Muscle layer of duodenum (tissue), 2 donors: ENCODE measurements around the gene GLDN.

ENCODE experiments used
- H3K27ac ChIP-seq: one replicate; pipeline ENCODE4 v1.7.0; 2013; ENCODE audit warnings: mild to moderate bottlenecking, low read length
- H3K27me3 ChIP-seq: one replicate; pipeline ENCODE4 v1.7.0; 2013; ENCODE audit warnings: low read depth, mild to moderate bottlenecking, control low read depth, low read length
- H3K36me3 ChIP-seq, 2 donors: one replicate each; pipeline ENCODE4 v1.7.0; 2013; ENCODE audit warnings: low read length in 2 of 2, control low read depth in 1 of 2, mild to moderate bottlenecking in 1 of 2; ENCODE audit not compliant: insufficient read depth in 2 of 2, control insufficient read depth in 1 of 2
- H3K4me1 ChIP-seq, 2 donors: one replicate each; pipeline ENCODE4 v1.7.0; 2013; ENCODE audit warnings: low read length in 2 of 2, mild to moderate bottlenecking in 2 of 2, control low read depth in 1 of 2, moderate library complexity in 1 of 2; ENCODE audit not compliant: insufficient read depth in 2 of 2, control insufficient read depth in 1 of 2
- H3K4me3 ChIP-seq, 2 donors: one replicate each; pipeline ENCODE4 v1.7.0; 2013; ENCODE audit warnings: low read length in 2 of 2, low read depth in 1 of 2, mild to moderate bottlenecking in 1 of 2
- H3K9me3 ChIP-seq, 2 donors: one replicate each; pipeline ENCODE4 v1.7.0; 2013; ENCODE audit warnings: low read length in 2 of 2, control low read depth in 1 of 2, mild to moderate bottlenecking in 1 of 2; ENCODE audit not compliant: control insufficient read depth in 1 of 2
- donor health status: healthy.

Gene GLDN

DNA sequence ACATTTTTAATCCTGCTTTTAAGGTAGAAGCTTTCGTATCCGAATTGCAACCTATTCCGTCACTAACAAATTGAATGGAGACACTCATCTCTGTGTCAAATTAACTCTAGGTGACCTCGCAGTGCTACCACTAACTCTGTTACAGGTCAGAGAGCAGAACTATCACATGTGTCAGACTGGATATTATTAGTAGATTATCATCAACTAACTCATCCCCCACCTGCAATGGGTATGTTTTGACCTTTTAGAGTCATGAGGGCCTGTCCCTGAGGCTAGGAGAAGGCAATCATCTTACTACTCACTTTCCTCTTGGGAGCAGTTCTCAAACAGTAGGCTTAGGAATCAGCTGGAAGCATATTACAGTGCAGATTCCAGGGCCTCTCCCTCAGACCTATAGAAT lies 2.0 kb downstream of the GLDN start:
- H3K27ac ChIP-seq = no peak overlapping the region
- H3K4me3 ChIP-seq = no peak overlapping the region
- H3K36me3 ChIP-seq = no peaks in the 10 kb centered on the region
- H3K27me3 ChIP-seq = no peaks in the 10 kb centered on the region
- H3K4me1 ChIP-seq = no peaks in the 10 kb centered on the region
- no peaks in the 10 kb centered on the region for H3K9me3 ChIP-seq

DNA sequence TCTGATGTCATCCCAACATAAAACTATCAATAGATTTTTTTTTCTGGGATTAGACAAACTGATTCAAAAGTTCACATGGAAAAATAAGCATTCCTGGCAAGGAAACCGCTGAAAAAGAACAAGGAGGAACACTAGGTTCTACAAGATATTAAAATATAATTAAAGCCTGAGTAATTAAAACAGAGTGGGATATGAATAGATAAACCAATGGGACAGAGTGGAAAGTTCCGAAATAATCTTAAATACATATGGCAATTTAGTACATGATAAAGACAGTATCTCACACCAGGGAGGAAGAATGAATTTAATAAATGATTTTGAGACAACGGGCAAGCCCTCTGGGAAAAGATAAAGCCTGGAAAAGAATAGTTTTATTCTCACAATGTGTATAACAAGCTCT lies 4.7 kb downstream of the GLDN start:
- Histone ChIP-seq H3K27me3 (no peaks in the 10 kb centered on the region), H3K4me1 (peaks cover 6 to 17% of the 10 kb centered on the region in 2 donors), H3K27ac (no peak overlapping the region), H3K4me3 (no peak overlapping the region), H3K36me3 (peaks cover 0 to 3% of the 10 kb centered on the region in 2 donors), H3K9me3 (no peaks in the 10 kb centered on the region)

DNA sequence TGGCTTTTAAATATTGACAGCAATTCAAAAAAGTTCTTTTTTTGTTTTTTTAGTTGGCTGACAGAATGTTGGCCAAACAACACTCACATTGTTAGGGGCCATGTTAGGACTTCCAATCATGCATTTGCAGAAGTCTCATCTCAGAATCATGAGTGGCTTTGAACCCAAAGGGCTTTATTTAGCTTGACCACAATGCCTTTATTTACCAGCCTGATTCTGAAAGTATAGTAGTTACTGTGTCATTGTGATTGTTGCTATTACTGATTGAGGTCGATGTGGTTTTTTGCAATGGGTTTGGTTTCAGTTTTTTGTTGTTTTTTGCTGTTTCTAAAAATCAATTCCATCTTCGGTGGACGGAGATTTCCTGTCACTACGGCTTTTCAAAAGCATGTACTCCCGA lies 7.2 kb downstream of the GLDN start:
- H3K4me3 ChIP-seq = no peak overlapping the region
- no peak overlapping the region for H3K27ac ChIP-seq
- H3K36me3 ChIP-seq = peaks cover 0 to 3% of the 10 kb centered on the region in 2 donors
- no peaks in the 10 kb centered on the region for H3K9me3 ChIP-seq
- no peaks in the 10 kb centered on the region for H3K27me3 ChIP-seq
- peaks cover 6 to 17% of the 10 kb centered on the region in 2 donors for H3K4me1 ChIP-seq

DNA sequence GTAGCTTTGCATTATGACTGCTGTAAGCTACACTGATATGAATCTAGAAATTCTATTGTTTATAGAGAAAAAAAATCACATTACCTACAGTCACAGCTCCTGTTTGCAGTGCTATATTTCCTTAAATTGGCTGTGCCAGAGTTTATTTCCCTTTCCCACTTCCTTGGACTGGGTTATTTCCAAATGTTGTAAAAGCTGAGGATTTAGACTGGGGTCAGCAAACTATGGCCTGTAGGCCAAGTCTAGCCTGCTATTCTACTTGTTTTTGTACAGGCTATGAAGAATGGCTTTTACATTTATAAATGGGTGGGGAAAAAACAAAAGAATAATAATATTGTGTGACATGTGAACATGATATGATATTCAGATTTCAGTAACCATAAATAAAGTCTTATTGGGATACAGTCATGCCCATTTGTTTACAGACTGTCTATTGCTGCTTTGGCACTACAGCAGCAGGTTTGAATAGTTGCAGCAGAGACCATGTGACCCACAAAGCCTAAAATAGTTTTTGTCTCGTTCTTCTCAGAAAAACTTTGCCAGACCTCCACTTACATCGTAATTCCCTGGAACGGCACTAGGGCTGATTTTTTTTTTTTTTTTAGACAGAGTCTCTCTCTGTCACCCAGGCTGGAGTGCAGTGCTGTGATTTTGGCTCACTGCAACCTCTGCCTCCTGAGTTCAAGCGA lies 7.8 kb downstream of the GLDN start:
- Histone ChIP-seq H3K36me3 (peaks cover 0 to 3% of the 10 kb centered on the region in 2 donors), H3K9me3 (no peaks in the 10 kb centered on the region), H3K27ac (no peak overlapping the region), H3K4me1 (peaks cover 6 to 17% of the 10 kb centered on the region in 2 donors), H3K27me3 (no peaks in the 10 kb centered on the region), H3K4me3 (no peak overlapping the region)

DNA sequence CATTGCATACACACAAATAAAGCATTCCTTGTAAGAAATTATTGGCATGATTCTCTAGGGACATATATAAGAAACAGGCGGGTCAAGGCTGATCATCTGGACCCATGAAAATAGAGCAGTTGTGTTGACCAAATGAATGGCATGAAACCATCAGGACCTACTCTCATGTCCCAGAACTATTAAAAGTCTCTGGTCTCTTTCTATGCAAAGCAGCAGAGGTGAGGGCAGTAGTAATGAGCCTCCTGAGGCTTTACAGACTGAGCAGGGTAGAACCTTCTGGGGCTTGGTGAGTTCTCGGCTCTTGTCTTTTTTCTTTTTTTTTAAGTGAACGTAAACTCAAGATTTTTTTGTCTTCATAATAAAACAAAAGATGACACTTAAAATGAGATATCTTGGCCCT lies 9.3 kb downstream of the GLDN start:
- Histone ChIP-seq H3K27me3 (no peaks in the 10 kb centered on the region), H3K9me3 (no peaks in the 10 kb centered on the region), H3K4me3 (no peak overlapping the region), H3K36me3 (peaks cover 0 to 3% of the 10 kb centered on the region in 2 donors), H3K4me1 (peaks cover 6 to 17% of the 10 kb centered on the region in 2 donors), H3K27ac (no peak overlapping the region)

DNA sequence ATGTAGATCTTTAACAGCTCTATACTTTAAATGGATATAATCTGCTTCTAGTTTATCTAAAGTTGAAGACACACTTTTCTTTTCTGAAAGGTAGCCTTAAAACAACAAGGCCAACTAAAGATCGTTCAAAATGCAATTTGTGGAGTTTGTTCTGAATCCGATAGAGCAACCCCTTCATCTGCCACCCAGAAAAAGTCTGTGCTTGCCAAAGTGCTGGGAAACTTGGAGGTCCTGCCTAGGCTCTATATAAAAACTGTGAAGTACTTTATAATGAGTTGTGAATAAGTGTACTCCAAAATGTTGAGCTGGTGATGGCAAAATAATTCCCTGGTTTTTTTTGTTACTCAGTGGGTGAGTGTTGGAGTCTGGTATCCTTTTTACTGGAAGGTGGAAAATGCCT lies 12.5 kb downstream of the GLDN start:
- Histone ChIP-seq H3K27ac (no peak overlapping the region), H3K9me3 (no peaks in the 10 kb centered on the region), H3K27me3 (no peaks in the 10 kb centered on the region), H3K4me3 (no peak overlapping the region), H3K4me1 (peaks cover 4 to 13% of the 10 kb centered on the region in 2 donors), H3K36me3 (peaks cover 0 to 2% of the 10 kb centered on the region in 2 donors)

DNA sequence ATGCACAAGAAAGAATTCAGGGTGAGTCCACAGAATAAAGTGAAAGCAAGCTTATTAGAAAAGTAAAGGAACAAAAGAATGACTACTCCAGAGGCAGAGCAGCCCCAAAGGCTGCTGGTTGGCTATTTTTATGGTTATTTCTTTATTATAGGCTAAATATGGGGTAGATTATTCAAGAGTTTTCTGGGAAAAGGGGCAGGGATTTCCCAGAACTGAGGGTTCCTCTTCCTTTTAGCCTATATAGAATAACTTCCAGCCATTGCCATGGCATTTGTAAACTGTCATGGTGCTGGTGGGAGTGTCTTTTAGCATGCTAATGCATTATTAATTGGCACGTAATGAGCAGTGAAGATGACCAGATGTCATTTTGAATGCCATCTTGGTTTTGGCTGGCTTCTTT lies 13.6 kb downstream of the GLDN start:
- H3K9me3 ChIP-seq = no peaks in the 10 kb centered on the region
- H3K4me3 ChIP-seq = no peak overlapping the region
- H3K4me1 ChIP-seq = peaks cover 0 to 4% of the 10 kb centered on the region in 2 donors
- H3K27ac ChIP-seq = no peak overlapping the region
- H3K27me3 ChIP-seq = no peaks in the 10 kb centered on the region
- no peaks in the 10 kb centered on the region for H3K36me3 ChIP-seq

DNA sequence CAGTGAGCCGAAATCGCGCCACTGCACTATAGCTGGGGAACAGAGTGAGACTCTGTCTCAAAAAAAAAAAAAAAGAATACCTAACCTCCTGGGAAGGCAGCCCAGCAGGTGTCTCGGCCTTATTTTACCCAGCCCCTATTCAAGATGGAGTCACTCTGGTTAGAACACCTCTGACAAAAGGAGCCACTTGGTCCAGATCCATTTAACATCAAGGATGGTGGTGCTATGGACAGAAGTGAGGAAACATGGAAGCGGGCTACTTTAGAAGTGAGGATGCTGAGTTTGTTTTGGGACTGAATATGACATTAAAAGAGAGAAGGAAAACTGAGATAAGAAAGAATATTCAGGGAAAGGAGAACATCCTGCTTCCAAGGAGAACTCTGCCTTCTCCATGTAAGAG lies 14.7 kb downstream of the GLDN start:
- H3K4me3 ChIP-seq = no peak overlapping the region
- no peaks in the 10 kb centered on the region for H3K9me3 ChIP-seq
- H3K4me1 ChIP-seq = no peaks in the 10 kb centered on the region
- no peaks in the 10 kb centered on the region for H3K27me3 ChIP-seq
- no peak overlapping the region for H3K27ac ChIP-seq
- H3K36me3 ChIP-seq = no peaks in the 10 kb centered on the region

DNA sequence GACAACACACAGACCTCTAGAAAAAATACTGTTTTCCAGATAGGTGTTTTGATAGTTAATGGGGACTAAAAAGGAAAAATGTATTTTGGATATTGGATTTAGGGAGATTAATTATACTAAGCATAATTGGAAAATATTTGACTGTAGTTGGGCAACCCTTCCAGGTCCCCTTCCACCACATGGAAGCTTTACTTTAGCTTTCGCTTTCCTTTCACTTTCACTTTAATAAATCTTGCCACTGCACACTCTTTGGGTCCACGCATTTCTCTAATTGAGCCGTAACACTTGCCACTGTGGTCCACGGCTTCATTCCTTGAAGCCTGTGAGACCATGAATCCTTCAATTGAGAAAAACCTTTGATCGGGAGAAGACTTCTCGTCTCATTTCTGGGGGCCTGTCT lies 15.5 kb downstream of the GLDN start:
- H3K27ac ChIP-seq = no peak overlapping the region

DNA sequence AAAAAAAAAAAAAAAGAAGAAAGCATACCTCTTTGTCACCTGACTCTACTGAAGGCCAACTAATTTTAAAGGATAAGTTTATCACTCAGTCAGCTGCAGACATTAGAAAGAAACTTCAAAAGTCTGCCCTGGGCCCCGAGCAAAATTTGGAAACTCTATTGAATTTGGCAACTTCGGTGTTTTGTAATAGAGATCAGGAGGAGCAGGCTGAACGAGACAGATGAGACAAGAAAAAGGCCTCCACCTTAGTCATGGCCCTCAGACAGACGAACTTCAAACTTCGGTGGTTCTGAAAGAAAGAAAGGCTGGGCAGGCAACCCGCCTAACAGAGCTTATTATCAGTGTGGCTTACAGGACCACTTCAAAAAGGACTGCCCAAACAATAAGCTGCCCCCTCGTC lies 18.5 kb downstream of the GLDN start:
- H3K27ac ChIP-seq = no peak overlapping the region
- H3K36me3 ChIP-seq = no peaks in the 10 kb centered on the region
- H3K4me1 ChIP-seq = no peaks in the 10 kb centered on the region

More for the DNA sequence above, 15.5 kb downstream of the GLDN start:
- no peaks in the 10 kb centered on the region for H3K4me1 ChIP-seq
- no peaks in the 10 kb centered on the region for H3K9me3 ChIP-seq
- no peaks in the 10 kb centered on the region for H3K36me3 ChIP-seq
- no peak overlapping the region for H3K4me3 ChIP-seq
- H3K27me3 ChIP-seq = no peaks in the 10 kb centered on the region

DNA sequence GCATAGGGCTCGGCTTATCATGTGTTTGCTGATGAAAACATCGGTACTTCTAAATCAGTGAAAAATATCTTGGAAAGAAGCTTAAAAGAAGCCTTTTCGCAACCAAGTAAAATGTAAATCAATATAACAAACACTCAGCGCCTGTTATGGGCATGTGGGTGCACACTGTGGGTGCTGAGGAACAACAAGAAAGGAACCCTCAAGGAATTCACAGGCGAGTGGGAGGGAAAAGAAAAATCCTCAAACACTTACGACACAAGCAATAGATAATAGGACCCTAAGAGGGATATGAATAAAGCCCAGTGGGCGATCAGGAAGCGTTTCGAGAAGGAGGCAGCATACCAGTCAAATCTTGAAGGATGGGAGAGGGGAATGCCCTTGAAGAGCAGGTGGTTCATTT lies 21.9 kb downstream of the GLDN start:
- H3K36me3 ChIP-seq = no peaks in the 10 kb centered on the region
- peaks cover 0 to 8% of the 10 kb centered on the region in 2 donors for H3K4me1 ChIP-seq
- no peaks in the 10 kb centered on the region for H3K27me3 ChIP-seq
- no peaks in the 10 kb centered on the region for H3K9me3 ChIP-seq
- no peak overlapping the region for H3K4me3 ChIP-seq
- no peak overlapping the region for H3K27ac ChIP-seq

More for the DNA sequence above, 18.5 kb downstream of the GLDN start:
- no peak overlapping the region for H3K4me3 ChIP-seq
- no peaks in the 10 kb centered on the region for H3K9me3 ChIP-seq
- no peaks in the 10 kb centered on the region for H3K27me3 ChIP-seq

DNA sequence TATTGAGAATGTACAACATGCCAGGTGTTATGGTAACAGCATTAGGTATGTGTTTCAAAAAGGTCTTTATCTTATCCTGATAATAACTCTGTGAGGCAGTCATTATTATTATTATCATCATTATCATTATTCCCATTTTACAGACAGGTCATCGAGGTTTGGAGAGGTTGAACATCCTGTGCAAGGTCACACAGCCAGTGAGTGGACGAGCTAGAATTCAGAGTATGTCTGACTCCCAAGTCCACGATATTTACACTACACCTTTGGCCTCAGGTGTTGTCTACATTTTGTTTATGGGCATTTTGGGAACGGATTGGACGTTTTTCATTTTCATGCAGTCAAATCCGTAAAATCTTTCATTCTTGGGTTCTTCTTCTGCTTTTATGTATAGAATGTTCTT lies 24.0 kb downstream of the GLDN start:
- H3K36me3 ChIP-seq = no peaks in the 10 kb centered on the region
- H3K4me3 ChIP-seq = no peak overlapping the region
- no peaks in the 10 kb centered on the region for H3K9me3 ChIP-seq
- no peaks in the 10 kb centered on the region for H3K27me3 ChIP-seq
- peaks cover 0 to 8% of the 10 kb centered on the region in 2 donors for H3K4me1 ChIP-seq
- no peak overlapping the region for H3K27ac ChIP-seq
